ENCODE measurements around the gene FTO. TPM values are rescaled to one million over a fixed set of nuclear protein-coding genes. Genes with fewer than 3 reads are reported as not detected.

Gene FTO
- total RNA-seq, 1 donor, result 135 TPM

DNA sequence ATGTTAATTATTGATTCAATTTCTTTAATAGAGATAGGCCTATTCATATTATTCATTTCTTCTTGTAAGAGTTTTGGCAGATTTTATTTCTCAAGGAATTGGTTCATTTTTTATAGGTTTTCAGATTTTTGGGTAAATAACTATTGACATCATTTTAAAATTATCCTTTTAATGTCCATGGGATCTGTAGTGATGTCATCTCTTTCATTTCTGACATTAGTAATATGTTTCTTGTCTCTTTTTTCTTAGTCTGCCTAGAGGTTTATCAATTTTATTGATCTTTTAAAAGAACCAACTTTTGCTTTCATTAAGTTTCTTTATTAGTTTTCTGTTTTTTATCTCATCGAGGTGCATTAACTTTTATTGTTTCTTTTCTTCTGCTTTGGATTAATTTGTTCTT, 162.6 kb downstream of the FTO start:
- DNase-seq (ENCODE audit: low read depth), result no peak
- H3K4me3 ChIP-seq (ENCODE audit: low read depth, low read length), result no peak overlapping the region
- TF ChIP-seq, protein P1, sequence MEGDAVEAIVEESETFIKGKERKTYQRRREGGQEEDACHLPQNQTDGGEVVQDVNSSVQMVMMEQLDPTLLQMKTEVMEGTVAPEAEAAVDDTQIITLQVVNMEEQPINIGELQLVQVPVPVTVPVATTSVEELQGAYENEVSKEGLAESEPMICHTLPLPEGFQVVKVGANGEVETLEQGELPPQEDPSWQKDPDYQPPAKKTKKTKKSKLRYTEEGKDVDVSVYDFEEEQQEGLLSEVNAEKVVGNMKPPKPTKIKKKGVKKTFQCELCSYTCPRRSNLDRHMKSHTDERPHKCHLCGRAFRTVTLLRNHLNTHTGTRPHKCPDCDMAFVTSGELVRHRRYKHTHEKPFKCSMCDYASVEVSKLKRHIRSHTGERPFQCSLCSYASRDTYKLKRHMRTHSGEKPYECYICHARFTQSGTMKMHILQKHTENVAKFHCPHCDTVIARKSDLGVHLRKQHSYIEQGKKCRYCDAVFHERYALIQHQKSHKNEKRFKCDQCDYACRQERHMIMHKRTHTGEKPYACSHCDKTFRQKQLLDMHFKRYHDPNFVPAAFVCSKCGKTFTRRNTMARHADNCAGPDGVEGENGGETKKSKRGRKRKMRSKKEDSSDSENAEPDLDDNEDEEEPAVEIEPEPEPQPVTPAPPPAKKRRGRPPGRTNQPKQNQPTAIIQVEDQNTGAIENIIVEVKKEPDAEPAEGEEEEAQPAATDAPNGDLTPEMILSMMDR (IDR thresholded peaks at IDR 0.05; ENCODE audit: insufficient read depth, low read length), result no peak

DNA sequence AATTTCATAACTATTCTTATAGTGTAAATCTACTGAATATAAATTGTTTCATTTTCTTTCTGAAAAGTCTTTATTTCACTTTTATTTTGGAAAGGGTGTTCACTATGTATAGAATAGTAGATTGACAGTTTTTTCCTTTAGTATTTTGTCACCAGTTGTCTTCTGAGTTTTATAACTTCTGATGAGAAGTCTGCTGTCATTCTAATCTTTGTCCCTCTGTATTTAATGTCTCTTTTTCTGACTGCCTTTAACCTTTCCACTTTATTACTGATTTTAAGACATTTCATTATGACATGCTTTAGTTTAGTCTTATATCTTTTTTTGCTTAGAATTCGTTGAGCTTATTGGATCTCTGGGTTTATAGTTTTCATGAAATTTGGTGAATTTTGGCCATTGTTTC, 166.9 kb downstream of the FTO start:
- no peak for DNase-seq (ENCODE audit: low read depth)
- TF ChIP-seq, protein P1 (IDR thresholded peaks at IDR 0.05; ENCODE audit: insufficient read depth, low read length), result no peak
- H3K4me3 ChIP-seq (ENCODE audit: low read depth, low read length), result no peak overlapping the region

DNA sequence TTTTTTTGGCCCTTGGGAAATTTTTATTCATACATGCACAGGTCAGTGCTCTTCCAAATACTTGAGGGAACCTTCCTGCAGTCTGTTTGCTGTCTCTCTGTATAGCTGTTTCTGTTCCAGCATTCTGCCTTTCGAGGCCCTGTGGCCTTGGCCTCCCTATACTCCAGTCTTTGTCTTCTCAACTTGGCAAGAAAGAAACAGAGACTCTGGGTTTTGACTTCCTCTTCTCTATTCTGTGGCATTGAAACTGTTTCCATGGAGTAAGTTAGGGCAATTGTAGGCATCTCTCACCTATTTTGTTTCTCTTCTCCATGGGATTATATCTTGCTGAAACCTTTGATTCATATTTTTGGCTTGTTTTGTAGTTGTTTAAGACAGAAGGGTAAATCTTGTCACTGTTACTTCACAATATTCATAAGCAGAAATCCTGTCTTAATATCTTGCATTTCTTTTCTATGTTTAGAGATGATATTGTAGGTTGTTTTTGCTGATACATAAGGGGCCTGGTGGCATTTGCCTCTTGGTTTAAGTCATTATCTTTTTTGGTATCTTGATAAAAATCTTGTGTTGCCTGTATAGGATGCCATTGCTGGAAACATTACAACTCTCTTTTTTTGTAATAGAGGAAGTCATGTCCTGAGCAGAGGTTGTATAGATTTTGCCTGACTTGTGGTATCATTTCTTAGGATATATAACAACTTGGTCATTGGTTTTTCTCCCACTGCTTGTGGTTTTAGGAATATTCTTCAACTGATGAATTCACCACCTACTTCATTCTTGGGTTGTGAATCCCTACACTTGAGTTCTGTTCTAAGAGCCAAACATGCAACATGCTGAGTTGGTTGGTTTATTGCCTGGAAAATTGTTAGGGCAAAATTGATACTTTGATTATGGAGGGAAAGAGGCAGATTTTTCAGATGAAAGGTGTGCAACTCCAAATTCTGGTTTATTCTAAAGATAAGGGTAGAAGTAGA, 168.6 kb downstream of the FTO start:
- TF ChIP-seq, protein P1 (IDR thresholded peaks at IDR 0.05; ENCODE audit: insufficient read depth, low read length), result no peak
- DNase-seq (ENCODE audit: low read depth), result peak; percentile 78
- H3K4me3 ChIP-seq (ENCODE audit: low read depth, low read length), result no peak overlapping the region

DNA sequence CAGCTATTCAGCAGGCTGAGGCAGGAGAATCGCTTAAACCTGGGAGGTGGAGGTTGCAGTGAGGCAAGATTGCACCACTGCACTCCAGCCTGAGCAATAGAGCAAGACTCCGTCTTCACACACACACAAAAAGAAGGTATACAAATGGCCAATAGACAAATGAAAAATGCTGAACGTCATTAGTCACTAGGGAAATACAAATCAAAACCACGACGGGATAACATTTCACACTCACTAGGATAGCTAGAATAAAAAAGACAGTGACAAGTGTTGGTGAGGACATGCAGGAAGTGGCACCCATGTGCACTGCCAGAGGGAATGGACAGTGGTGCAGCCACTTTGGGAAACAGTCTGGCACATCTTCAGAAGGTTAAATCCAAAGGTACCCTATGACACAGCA, 172.9 kb downstream of the FTO start:
- TF ChIP-seq, protein P1 (IDR thresholded peaks at IDR 0.05; ENCODE audit: insufficient read depth, low read length), result no peak
- no peak for DNase-seq (ENCODE audit: low read depth)
- H3K4me3 ChIP-seq (ENCODE audit: low read depth, low read length), result no peak overlapping the region

DNA sequence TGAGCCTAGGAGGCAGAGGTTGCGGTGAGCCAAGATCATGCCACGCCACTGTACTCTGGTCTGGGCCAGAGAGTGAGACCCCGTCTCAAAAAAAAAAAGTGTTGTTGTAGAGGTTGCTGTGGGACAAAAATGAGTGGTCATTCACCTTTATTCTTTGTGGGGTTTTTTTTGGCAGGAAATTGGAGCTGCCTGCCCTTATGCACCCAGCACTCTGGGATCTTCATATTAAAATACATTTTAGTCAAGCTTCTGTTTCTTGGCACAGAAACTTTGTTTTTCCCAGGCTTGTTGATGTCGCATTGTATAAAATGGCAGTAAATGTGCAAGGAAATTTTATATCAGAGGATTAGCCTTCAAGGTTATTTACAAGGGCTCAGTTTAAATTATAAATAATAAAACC, 174.3 kb downstream of the FTO start:
- TF ChIP-seq, protein P1 (IDR thresholded peaks at IDR 0.05; ENCODE audit: insufficient read depth, low read length), result no peak

DNA sequence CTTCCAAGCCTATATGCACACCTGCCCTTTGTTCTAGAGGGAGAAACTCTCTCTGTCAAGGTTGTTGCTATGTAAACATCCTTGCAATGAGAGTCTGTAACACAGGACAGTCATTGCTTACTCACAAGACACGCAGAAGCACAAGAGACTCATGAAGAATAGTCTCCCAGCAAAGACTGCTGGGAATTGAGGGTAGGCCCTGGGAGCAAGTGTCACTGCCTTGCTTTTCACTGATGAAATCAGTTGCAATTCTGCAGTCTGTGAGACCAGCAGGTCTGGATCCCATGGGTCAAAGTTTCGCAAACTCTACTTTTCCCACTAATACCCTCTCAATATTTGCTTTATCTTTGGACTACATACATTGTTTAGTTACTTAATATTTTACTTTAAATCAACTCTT, 177.4 kb downstream of the FTO start:
- DNase-seq (ENCODE audit: low read depth), result peak; percentile 89
- no peak overlapping the region for H3K4me3 ChIP-seq (ENCODE audit: low read depth, low read length)
- TF ChIP-seq, protein P1 (IDR thresholded peaks at IDR 0.05; ENCODE audit: insufficient read depth, low read length), result no peak

More for the DNA sequence above, 174.3 kb downstream of the FTO start:
- no peak for DNase-seq (ENCODE audit: low read depth)
- no peak overlapping the region for H3K4me3 ChIP-seq (ENCODE audit: low read depth, low read length)

Data from fibroblast of the aortic adventitia (primary cell).